Kidney epithelial cell (primary cell): ENCODE measurements around the gene SF3A2. TPM values are rescaled to one million over a fixed set of nuclear protein-coding genes. Genes with fewer than 3 reads are reported as not detected.

Experiments
- DNase-seq: peaks from one replicate; pipeline ENCODE4 v3.0.0-alpha.2; 2010; ENCODE audit warnings: low read depth
- H3K27me3 ChIP-seq: 2 replicates; pipeline ENCODE4 v1.6.0; 2011; ENCODE audit warnings: low read length; ENCODE audit not compliant: control insufficient read depth, insufficient read depth
- H3K36me3 ChIP-seq: 2 replicates; pipeline ENCODE4 v1.5.1; 2011; ENCODE audit warnings: low read length; ENCODE audit not compliant: control insufficient read depth, insufficient read depth
- H3K4me3 ChIP-seq: 2 replicates; pipeline ENCODE4 v1.5.1; 2011; ENCODE audit warnings: low read depth, mild to moderate bottlenecking, control low read depth, low read length
- total RNA-seq: library from RNA; depleted of rRNA; stranded (reverse); fragments of >200 nt; gene quantifications from 2 replicates; pipeline ENCODE4 v1.2.3, GENCODE V29; 2015
- TF ChIP-seq, protein P1 (sequence below): IDR thresholded peaks from 2 replicates; pipeline ENCODE4 v1.5.1; 2011; ENCODE audit warnings: mild to moderate bottlenecking, moderate library complexity, low read length, control low read depth, inconsistent platforms; ENCODE audit not compliant: insufficient read depth, poor library complexity, severe bottlenecking

SF3A2 gene
- total RNA-seq, 1 donor from 2014 or later: 72.4 TPM

GRCh38 chr19:2233601-2234280, 2.9 kb upstream of the SF3A2 start:
- TF ChIP-seq, protein P1, sequence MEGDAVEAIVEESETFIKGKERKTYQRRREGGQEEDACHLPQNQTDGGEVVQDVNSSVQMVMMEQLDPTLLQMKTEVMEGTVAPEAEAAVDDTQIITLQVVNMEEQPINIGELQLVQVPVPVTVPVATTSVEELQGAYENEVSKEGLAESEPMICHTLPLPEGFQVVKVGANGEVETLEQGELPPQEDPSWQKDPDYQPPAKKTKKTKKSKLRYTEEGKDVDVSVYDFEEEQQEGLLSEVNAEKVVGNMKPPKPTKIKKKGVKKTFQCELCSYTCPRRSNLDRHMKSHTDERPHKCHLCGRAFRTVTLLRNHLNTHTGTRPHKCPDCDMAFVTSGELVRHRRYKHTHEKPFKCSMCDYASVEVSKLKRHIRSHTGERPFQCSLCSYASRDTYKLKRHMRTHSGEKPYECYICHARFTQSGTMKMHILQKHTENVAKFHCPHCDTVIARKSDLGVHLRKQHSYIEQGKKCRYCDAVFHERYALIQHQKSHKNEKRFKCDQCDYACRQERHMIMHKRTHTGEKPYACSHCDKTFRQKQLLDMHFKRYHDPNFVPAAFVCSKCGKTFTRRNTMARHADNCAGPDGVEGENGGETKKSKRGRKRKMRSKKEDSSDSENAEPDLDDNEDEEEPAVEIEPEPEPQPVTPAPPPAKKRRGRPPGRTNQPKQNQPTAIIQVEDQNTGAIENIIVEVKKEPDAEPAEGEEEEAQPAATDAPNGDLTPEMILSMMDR: no peak
- DNase-seq: no peak
- Histone ChIP-seq H3K36me3 (peaks cover 1% of the 10 kb centered on the region), H3K27me3 (no peaks in the 10 kb centered on the region), H3K4me3 (no peak overlapping the region)

- TF ChIP-seq, protein P1: no peak
- H3K4me3 ChIP-seq: peak overlapping the region; percentile 85
- no peak for DNase-seq
- H3K36me3 ChIP-seq: peaks cover 1% of the 10 kb centered on the region
- H3K27me3 ChIP-seq: no peaks in the 10 kb centered on the region
Observed at GRCh38 chr19:2234996-2235380, 1.6 kb upstream of the SF3A2 start.

GRCh38 chr19:2235381-2236063, 1.1 kb upstream of the SF3A2 start:
- TF ChIP-seq, protein P1: no peak
- Histone ChIP-seq H3K4me3 (peak overlapping the region; percentile 85), H3K27me3 (no peaks in the 10 kb centered on the region), H3K36me3 (peaks cover 1% of the 10 kb centered on the region)
- DNase-seq: no peak

GRCh38 chr19:2236064-2236313, 635 bp upstream of the SF3A2 start:
- TF ChIP-seq, protein P1: no peak
- peak overlapping the region; percentile 85 for H3K4me3 ChIP-seq
- no peaks in the 10 kb centered on the region for H3K27me3 ChIP-seq
- H3K36me3 ChIP-seq: peaks cover under 1% of the 10 kb centered on the region
- DNase-seq: no peak

DNA sequence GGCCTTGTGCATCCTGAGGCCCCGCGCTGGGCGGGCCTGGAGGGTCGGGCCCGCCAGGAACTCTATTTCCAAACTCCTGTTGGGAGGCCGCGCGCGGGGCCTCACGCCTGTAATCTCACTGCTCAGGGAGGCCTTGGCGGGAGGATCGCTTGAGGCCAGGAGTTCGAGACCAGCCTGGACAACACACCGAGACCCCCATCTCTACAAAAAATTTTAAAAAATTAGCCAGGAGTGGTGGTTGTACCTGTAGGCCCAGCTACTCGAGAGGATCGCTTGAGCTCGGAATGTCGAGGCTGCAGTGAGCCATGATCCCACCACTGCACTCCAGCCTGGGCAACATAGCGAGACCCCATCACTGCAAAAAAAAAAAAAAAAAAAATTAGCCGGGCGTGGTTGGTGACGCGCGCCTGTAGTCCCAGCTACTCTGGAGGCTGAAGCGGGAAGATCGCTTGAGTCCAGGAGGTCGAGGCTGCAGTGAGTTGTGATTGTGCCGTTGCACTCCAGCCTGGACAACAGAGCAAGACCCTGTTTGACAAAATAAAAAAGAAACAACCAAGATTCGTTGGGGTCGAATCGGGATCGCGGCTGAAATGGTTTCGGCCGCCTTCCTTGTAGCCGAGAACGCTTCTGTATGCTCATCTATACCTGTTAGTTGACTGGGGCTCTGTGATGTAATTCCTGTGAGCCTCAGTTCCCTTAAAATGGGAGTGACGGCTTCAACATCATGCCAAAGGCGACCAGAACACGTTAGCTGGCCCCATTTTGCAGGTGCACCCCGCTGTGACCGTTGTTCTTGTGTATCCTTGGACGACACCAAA, 636 bp downstream of the SF3A2 start:
- H3K4me3 ChIP-seq: peak overlapping the region; percentile 85
- H3K36me3 ChIP-seq: no peaks in the 10 kb centered on the region
- TF ChIP-seq, protein P1: no peak
- no peaks in the 10 kb centered on the region for H3K27me3 ChIP-seq
- DNase-seq: no peak
